Endothelial cell (in vitro differentiated cells): Measurements from ENCODE around the gene ADGRA1. TPM values are rescaled to one million over a fixed set of nuclear protein-coding genes. Genes with fewer than 3 reads are reported as not detected.
"Not testable (repeated sequence)": the region's sequence is repeated elsewhere in the genome, so short reads cannot be mapped to it uniquely, and the experiment has no call there.

ENCODE experiments used
- DNase-seq: peaks from one replicate; pipeline ENCODE4 v3.0.0; 2021; ENCODE audit warnings: low spot score
- H3K27ac Mint-ChIP-seq: one replicate; pipeline ENCODE4 v1.8.0; 2021; ENCODE audit warnings: mixed read lengths, inconsistent platforms; ENCODE audit not compliant: unreplicated experiment
- H3K27me3 Mint-ChIP-seq: one replicate; pipeline ENCODE4 v1.8.0; 2021; ENCODE audit warnings: mild to moderate bottlenecking, moderate library complexity, mixed read lengths, inconsistent platforms; ENCODE audit not compliant: unreplicated experiment
- H3K36me3 Mint-ChIP-seq: one replicate; pipeline ENCODE4 v1.8.0; 2021; ENCODE audit warnings: mild to moderate bottlenecking, low read depth, mixed read lengths, inconsistent platforms; ENCODE audit not compliant: unreplicated experiment
- H3K4me1 Mint-ChIP-seq: one replicate; pipeline ENCODE4 v1.8.0; 2021; ENCODE audit warnings: mild to moderate bottlenecking, mixed read lengths, inconsistent platforms; ENCODE audit not compliant: unreplicated experiment
- H3K4me3 Mint-ChIP-seq: one replicate; pipeline ENCODE4 v1.8.0; 2021; ENCODE audit warnings: mild to moderate bottlenecking, mixed read lengths, inconsistent platforms; ENCODE audit not compliant: unreplicated experiment
- H3K9me3 Mint-ChIP-seq: one replicate; pipeline ENCODE4 v1.8.0; 2021; ENCODE audit warnings: mixed read lengths, inconsistent platforms; ENCODE audit not compliant: unreplicated experiment
- CTCF ChIP-seq: fragments of 200-600 bp; sonication (generic); IDR thresholded peaks from one replicate; pipeline ENCODE4 v1.5.0; 2021; ENCODE audit warnings: antibody characterized with exemption; ENCODE audit not compliant: unreplicated experiment
- total RNA-seq: library from RNA; stranded (reverse); fragmentation: NEBNext Ultra II Directional; extraction: Animal tissue kit (Norgen Biotek cat#: 25700); gene quantifications from one replicate; pipeline ENCODE4 v1.2.1, GENCODE V29; 2021; ENCODE audit not compliant: unreplicated experiment

Gene ADGRA1
- total RNA-seq, 1 donor from 2014 or later: not detected

- peaks cover 7% of the 10 kb centered on the region for H3K4me1 Mint-ChIP-seq
- DNase-seq: no peak
- no peak overlapping the region for H3K27ac Mint-ChIP-seq
- peaks cover 9% of the 10 kb centered on the region for H3K27me3 Mint-ChIP-seq
- peaks cover 4% of the 10 kb centered on the region for H3K36me3 Mint-ChIP-seq
- no peak overlapping the region for H3K4me3 Mint-ChIP-seq
- no peak for TF ChIP-seq CTCF
- H3K9me3 Mint-ChIP-seq: no peaks in the 10 kb centered on the region
Measured at GRCh38 chr10:133107442-133107841, 19.7 kb downstream of the ADGRA1 start.

GRCh38 chr10:133109711-133110110 is 22.0 kb downstream of the ADGRA1 start:
- DNase-seq: no peak
- H3K27ac Mint-ChIP-seq: no peak overlapping the region
- no peak overlapping the region for H3K4me3 Mint-ChIP-seq
- H3K27me3 Mint-ChIP-seq: peaks cover 14% of the 10 kb centered on the region
- peaks cover 7% of the 10 kb centered on the region for H3K4me1 Mint-ChIP-seq
- H3K36me3 Mint-ChIP-seq: peaks cover 4% of the 10 kb centered on the region
- no peaks in the 10 kb centered on the region for H3K9me3 Mint-ChIP-seq
- no peak for TF ChIP-seq CTCF

GRCh38 chr10:133110133-133110532 is 22.4 kb downstream of the ADGRA1 start:
- H3K27ac Mint-ChIP-seq: no peak overlapping the region
- DNase-seq: no peak
- H3K4me3 Mint-ChIP-seq: no peak overlapping the region
- H3K9me3 Mint-ChIP-seq: no peaks in the 10 kb centered on the region
- TF ChIP-seq CTCF: no peak
- H3K27me3 Mint-ChIP-seq: peaks cover 14% of the 10 kb centered on the region
- peaks cover 7% of the 10 kb centered on the region for H3K4me1 Mint-ChIP-seq
- peaks cover 4% of the 10 kb centered on the region for H3K36me3 Mint-ChIP-seq

GRCh38 chr10:133110609-133111275 is 23.0 kb downstream of the ADGRA1 start:
- peaks cover 14% of the 10 kb centered on the region for H3K27me3 Mint-ChIP-seq
- H3K4me1 Mint-ChIP-seq: peaks cover 7% of the 10 kb centered on the region
- H3K4me3 Mint-ChIP-seq: no peak overlapping the region
- DNase-seq: no peak
- peaks cover 4% of the 10 kb centered on the region for H3K36me3 Mint-ChIP-seq
- H3K27ac Mint-ChIP-seq: no peak overlapping the region
- no peak for TF ChIP-seq CTCF
- no peaks in the 10 kb centered on the region for H3K9me3 Mint-ChIP-seq

GRCh38 chr10:133111640-133112039 is 23.9 kb downstream of the ADGRA1 start:
- not testable (repeated sequence) for DNase-seq, H3K36me3 Mint-ChIP-seq, H3K27ac Mint-ChIP-seq, H3K4me1 Mint-ChIP-seq, H3K4me3 Mint-ChIP-seq, H3K9me3 Mint-ChIP-seq
- H3K27me3 Mint-ChIP-seq: peaks cover 14% of the 10 kb centered on the region
